HG02678 (cell line): ENCODE measurements around the gene PDE6A.
A peak's percentile ranks its signal among the peaks of the same experiment; 100 is the strongest.
"Not testable (repeated sequence)": the region's sequence is repeated elsewhere in the genome, so short reads cannot be mapped to it uniquely, and the experiment has no call there.

Experiments used
- ATAC-seq: cut with Tn5 transposase; IDR thresholded peaks from one replicate; pipeline ENCODE4 v1.9.1; 2021; ENCODE audit warnings: mild to moderate bottlenecking, moderate library complexity; ENCODE audit not compliant: unreplicated experiment

PDE6A gene

GRCh38 chr5:149953436-149954121 is 9.0 kb upstream of the PDE6A start:
- ATAC-seq = no peak

GRCh38 chr5:149951138-149951749 is 6.7 kb upstream of the PDE6A start:
- ATAC-seq = no peak

DNA sequence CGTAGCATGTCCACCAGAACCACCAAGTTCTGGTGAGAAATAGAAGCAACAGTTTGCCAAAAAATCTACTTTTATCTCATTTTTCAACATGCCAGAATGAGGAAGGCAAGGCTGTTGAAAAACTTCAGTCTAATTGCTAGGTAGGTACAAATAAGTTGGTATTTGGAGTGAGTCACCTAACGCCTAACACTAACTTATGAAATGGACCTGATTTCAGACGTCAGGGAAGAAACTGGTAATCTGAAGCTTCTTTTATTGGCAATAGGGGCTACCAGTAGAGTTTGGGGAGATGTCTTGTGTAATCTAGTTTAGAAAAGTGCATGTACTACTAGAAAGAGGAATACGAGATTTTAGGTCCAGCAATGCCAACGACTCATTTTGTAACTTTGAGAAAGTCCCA is 4.4 kb upstream of the PDE6A start:
- ATAC-seq = no peak

DNA sequence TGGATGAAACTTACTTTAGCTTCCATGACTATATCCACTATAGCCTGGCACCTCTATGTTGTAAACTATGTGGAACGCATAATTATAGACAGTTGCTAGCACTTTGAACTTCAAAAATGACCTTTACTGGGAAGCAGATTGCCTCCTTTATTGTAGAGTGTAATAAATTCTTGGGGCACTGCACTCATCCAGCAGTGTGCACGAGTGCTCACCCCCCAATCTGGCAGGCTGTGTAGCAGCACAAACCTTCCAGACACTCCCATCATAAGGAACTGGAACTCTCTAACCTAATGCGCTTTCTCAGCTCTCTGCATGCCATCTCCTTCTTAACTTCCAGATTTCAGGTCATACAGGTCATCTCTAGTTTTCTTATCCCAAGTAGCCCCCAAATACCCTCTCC is 1.5 kb upstream of the PDE6A start:
- ATAC-seq = no peak

- ATAC-seq = not testable (repeated sequence)
Measured at GRCh38 chr5:149943177-149943949, 1.2 kb downstream of the PDE6A start.

GRCh38 chr5:149942741-149943169 is 1.8 kb downstream of the PDE6A start:
- not testable (repeated sequence) for ATAC-seq

DNA sequence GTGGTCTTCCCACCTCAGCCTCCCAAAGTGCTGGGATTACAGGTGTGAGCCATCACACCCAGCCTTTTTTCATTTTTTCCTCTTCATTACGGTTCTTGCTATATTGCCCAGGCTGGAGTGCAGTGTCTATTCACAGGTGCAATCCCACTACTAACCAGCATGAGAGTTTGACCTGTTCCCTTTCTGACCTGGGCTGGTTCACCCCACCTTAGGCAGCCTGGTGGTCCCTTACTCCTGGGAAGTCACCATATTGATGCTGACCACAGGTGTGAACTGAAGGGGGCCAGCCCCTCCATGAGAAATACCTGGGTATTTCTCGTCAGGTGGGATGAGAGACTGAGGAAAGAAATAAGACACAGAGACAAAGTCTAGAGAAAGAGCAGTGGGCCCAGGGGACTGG is 2.4 kb downstream of the PDE6A start:
- ATAC-seq = no peak

DNA sequence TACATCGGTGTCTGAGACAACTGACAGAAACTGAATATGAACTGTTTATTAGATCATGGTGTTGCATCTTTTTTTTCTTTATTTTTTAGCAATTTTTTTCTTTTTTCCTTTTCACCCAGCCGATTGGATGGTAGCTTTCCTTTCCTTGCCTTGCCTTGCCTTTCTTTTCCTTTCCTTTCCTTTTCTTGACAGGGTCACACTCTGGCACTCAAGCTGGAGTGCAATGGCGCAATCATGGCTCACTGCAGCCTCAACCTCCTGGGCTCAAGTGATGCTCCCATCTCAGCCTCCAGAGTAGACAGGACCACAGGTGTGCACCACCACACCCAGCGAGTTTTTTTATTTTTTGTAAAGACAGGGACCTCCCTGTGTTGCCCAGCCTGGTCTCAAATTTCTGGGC is 2.8 kb downstream of the PDE6A start:
- ATAC-seq = no peak

DNA sequence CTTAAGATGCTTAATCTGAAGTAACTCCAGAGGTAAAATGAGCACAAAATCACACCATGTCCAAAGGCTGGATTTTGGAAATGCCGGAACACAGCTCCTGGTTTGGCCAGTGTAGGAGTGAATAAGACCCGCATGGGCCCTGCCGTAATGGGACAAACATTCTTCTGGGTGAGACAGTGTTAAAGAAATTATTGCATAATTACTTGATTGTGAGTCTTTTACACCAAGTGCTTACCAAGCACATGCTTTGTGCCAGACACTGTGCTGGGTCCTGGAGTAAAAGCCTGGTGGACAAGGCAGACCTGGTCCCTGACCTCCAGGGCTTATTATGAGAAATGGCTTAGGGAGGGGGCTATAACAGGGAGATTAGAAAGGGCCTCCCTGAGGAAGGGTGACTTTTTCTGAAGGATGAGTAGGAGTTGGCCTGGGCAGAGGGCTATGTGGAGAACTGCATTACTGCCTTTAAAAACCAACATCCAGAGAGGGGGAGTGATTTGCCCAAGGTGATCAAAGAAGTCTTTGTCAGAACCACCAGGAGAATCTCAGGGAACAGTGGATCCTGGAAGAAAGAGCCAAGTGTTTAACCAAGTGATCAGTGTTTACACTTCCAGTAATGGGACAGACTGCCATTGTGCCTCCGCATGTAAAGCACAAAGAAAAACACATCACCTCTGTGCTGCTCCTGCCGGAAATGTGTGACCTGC is 3.5 kb downstream of the PDE6A start:
- no peak for ATAC-seq

GRCh38 chr5:149940077-149940574 is 4.5 kb downstream of the PDE6A start:
- peak; percentile 52 for ATAC-seq

DNA sequence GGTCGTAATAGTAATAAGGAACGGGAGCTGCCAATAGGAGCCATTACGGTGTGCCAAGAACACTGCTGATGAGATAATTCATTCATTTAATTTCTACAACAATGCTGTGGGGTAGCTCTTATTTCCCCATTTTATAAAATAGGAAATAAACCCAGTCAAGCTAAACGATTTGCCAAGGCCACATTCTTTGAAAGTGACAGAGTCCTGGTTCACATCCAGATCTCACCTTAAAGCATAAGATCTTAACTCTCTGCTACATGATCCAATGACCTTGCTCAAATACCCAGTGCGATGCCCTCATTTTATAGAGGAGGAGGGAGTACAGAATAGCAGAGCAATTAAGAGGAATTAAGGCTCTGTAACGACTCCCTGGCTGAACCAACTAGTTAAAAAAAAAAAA is 5.0 kb downstream of the PDE6A start:
- ATAC-seq = no peak

DNA sequence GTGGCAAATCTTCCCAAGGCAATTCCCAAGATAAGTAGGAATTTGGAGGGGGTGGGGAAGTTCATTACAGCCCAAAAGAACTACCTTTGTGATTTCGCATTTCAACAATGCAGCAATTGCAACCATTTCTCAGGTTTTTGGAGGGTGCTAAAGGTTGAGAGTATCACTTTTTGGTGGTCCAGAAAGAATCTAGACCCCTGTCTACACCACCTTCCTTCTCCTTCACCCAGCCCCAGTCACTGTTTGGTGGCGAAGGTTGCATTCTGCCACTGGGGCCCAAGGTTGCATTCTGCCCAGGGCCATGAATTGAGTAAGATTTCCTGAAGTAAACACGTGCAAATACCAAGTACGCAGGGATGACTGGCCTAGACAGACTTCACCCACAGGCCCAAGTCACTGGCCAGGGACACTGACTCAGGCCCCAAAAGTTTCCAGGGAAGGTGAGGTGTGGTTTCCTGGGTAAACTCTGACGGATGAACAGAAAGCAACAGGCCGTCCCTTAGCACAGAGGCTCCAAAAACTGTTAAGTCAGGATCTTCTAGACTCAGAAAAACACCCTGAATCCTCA is 5.7 kb downstream of the PDE6A start:
- no peak for ATAC-seq

DNA sequence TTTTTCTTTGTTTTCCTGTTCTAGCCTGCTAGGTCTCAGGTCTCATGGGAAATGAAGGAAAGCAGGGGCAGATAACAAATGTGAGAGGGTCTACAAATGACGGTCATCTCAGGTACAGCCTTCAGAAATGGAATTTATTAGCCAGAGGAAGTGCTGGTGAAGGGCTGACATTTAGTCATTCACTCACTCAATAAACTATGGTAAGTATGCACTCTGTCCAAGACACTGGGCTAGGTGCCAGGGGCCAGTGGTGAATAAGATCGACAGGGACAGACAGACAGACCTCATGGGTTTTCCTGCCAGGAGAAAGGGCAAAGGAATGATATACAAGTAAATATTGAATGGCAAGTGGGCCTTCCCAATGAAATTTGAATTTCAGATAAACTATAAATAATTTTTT is 6.3 kb downstream of the PDE6A start:
- ATAC-seq = no peak

DNA sequence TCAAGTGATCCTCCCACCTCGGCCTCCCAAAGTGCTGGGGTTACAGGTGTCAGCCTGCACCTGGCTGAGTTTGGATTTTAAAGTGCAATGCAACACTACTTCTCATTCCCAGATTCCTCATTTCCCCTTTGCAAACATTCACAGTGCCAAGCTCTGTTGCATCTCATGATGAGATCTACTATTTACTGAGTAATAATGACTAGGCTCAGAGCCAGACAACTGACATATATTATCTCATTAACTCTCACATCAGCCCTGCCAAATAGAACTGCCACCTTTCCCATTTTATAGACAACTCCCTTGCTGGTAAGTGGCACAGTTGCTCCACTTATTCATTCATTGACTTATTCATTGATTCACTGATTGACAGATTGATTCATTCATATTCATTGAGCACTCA is 7.0 kb downstream of the PDE6A start:
- ATAC-seq = no peak

DNA sequence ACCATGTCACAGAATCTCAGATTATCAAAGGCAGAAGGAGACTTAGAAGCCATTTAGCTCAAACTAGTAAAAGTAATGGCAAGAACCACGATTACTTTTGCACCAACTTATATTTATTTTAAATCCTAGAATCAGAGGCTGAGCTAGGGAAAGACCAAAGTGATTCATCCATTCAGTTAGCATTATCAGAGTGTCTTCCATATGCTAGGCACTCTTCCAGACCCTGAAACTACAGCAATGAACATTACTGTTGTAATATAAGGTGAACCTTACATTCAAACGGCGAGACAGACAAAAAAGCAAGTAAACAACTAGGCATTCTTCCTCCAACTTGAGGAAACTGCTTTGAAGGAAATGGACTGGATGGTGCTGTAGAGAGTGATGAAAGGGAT is 7.9 kb downstream of the PDE6A start:
- ATAC-seq = no peak

DNA sequence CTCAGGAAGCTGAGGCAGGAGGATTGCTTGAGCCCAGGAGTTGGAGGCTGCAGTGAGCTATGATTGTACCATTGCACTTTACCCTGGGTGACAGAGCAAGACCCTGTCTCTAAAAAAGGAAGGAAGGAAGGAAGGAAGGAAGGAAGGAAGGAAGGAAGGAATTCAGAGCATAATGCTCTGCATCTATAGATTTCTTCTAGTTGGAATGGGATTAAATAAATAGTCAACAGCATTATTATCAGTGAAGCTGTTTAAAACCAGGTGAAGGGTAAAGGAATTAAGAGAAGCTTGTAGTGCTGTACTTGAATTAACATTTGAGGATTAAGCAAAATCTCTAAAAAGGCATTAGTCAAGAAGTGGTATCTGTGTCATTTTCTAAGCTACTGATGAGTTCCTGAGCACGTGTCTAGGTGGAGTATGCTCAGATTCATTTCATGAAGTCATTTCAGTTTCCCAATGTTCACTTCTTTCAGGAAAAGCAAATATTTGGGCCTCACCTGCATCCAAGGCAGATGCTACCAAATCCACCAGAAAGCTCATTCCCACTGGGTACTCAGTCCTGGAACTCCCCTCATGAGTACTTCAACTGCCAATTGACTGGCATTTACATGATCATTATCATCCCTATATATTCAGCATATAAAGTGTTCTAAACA is 8.4 kb downstream of the PDE6A start:
- ATAC-seq = no peak

DNA sequence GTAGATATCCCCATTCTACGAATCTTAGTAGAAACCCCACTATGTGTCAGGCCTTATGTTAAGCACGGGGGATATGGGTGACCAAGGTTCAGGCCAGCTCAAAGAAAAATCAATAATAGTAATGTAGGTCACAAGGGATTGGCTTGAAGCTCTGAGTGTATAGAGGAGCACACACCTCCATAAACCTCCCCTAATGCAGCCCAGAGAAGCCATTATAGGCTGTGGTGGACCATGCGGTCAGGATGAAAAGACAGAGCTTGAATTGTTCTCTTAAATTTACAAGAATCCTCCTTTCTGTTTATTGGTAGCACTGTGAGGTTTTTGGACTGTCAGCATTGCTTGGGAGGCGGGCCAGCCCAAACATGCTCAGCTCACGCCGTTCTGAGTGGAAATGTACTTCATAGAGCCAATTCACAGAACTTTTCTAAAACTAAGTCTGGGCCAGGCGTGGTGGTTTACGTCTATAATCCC is 9.1 kb downstream of the PDE6A start:
- ATAC-seq = no peak

GRCh38 chr5:149932445-149933350 is 11.9 kb downstream of the PDE6A start:
- ATAC-seq = no peak

DNA sequence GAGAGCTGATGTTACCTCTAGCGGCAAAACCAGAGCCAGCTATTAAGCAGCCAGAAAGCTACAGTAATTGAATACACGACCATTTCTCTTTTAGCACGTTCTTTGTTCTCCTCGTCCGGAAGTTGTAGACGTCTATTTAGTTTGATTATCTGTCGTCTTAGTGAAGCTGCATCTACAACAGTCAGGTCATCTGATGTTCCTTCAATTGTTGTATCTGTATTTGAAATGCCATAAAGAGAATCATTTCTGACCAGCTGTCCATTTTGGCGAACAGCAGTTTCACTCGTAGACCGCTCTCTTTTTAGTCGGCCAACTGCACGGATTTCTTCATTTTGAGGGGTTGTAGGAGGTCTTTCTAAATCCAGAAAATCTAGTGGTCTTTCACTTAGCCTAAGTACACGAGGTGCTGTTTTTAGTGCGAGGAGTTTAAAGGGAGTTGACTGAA is 12.6 kb downstream of the PDE6A start:
- ATAC-seq = no peak
